Smooth muscle cell of the brain vasculature (primary cell): Measurements from ENCODE around the gene PSMC1.

Experiments used
- DNase-seq: peaks from one replicate; pipeline ENCODE4 v3.0.0-alpha.2; 2012; ENCODE audit warnings: low read depth, low spot score

The PSMC1 gene

DNA sequence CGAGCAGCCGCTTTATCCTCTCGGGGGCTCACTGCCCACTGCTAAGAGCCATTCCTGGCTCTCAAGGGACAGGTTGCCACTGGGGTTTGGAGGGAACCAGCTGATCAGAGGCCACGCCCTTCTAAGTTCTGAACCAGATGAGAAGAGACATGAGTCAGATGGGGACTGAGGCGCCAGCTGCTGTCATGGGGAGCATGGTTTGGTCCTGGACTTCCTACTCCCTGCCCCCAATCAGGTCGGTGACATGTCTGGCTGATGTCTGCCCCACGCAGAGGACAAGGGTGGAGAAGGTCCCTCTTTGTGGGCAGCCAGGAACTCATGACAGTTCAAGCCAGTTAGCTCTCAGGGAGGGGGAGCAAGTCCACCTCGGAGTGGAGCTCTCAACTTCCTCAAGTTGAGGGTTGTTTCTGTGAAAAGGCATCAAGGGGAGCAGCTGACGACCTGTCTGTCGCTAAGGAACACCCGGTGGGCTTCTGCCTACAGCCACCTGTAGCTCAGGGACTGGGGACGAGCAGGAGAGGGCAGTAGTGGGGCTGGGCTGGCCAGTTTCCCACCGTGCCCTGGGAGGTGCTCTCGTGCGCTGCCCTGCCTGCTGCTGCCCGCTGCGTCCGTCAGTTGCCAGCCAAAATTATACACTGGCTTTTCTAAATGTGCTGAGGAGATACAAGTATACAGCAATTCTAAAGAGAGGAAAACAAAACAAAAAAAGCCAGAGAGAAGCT, 20.5 kb downstream of the PSMC1 start:
- DNase-seq: no peak

- DNase-seq: no peak
These were observed 21.3 kb downstream of the PSMC1 start for GRCh38 chr14:90277581-90278198.

- no peak for DNase-seq
These were observed 22.1 kb downstream of the PSMC1 start for GRCh38 chr14:90278199-90279175.

DNA sequence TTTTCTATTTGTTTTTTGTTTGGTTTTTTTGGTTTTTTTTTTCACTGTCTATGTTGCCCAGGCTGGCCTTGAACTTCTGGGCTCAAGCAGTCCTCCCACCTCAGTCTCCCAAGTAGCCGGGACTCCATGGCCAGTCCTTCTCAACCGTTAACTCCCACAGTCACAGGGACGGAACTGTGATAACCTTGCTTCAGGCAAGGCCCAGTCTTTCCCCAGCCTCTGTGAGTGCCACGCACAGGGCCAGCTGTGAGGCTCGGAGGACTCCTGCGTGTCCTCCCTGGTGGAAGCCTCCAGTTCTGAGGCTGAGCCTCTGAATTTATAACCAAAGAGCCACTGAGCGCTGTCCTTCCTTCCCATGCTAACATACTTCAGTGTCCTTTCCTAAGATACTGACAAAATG, 23.7 kb downstream of the PSMC1 start:
- DNase-seq: no peak

GRCh38 chr14:90281261-90281660, 24.9 kb downstream of the PSMC1 start:
- no peak for DNase-seq

DNA sequence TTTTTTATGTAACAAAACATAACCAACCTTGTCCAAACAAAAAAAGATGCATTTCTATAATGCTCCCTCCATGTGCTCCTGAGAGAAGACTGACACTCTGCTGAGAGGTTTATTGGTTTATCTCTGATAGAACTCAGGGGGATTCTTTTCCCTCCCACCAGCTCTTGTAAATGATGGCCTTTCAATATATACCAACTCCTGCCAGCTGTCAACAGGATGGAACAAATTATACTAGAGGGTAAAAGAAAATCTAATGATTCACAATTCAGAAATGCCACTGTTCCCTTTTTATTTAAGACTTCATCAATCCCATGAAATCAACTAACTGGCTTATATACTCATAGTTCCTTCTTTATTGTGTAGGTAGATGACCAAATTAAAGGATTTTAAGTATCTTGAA, 25.4 kb downstream of the PSMC1 start:
- no peak for DNase-seq

- no peak for DNase-seq
These were observed 31.4 kb downstream of the PSMC1 start for GRCh38 chr14:90287791-90288190.

- no peak for DNase-seq
These were observed 32.5 kb downstream of the PSMC1 start for GRCh38 chr14:90288651-90289355.

GRCh38 chr14:90290337-90291011, 34.1 kb downstream of the PSMC1 start:
- no peak for DNase-seq

DNA sequence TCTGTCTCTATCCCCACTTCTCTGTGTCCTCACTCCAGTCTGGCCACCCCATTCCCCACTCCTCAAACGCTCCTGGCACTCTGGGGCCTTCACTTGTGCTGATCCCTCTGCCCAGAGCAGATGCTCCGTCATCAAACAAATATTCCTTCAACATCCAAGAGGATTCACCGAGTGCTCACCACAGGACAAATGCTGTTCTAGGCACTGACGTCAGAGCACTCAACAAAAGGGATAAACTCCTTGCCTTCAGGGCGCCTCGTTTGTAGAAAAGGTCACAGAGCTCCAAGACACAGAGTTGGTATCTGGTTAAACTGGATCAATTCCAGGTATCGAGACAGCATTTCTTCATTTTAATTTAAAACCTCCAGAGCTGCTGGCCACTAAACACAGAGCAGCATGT, 35.3 kb downstream of the PSMC1 start:
- DNase-seq: no peak

- DNase-seq: no peak
These were observed 37.7 kb downstream of the PSMC1 start for GRCh38 chr14:90293766-90294730.

DNA sequence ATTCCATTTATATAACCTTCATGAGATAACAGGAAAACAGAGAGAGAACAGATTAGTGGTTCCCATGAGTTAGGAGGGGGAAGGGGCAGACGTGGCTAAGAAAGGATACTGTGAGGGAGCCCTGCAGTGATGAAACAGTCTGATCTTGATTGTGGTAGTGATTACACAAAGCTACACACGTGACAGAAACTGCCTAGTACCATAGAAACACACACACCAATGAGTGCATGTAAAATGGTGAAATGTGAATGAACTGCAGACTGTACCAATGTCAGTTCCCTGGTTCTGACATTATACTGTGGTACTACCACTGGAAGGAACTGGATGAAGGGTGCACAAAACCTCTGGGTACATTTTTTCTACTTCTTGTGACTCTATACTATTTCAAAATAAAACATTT, 38.5 kb downstream of the PSMC1 start:
- no peak for DNase-seq

DNA sequence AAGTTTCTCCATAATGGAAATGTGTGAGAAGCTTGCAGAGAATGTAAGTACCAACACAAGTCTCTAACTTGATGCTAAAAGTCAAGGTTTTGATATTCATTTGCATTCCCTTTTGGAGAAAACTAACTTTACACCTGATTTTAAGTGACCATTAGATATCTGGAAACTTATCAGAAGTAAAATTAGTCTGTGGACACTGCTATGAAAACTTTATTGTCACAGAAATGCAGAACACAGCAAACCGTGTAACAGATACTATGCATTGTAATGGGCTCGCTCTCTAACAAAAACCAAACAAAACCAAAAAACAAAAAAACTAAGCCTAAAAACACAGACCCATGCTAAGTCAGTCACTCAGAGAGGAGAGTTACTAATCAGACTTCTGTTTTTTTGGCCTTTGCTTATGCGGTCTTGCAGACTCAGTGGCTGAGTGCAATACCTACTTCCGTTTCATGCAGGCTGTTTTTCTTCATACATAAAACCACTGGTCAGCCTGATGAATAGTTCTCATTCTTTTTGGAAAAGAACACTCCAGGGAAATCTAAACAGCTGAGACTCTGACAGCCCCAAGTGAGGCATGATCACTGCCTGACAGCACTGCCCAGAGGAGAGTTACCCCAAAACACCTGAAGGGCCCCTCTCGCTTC, 39.6 kb downstream of the PSMC1 start:
- DNase-seq: no peak

GRCh38 chr14:90296641-90297040, 40.3 kb downstream of the PSMC1 start:
- DNase-seq: no peak

DNA sequence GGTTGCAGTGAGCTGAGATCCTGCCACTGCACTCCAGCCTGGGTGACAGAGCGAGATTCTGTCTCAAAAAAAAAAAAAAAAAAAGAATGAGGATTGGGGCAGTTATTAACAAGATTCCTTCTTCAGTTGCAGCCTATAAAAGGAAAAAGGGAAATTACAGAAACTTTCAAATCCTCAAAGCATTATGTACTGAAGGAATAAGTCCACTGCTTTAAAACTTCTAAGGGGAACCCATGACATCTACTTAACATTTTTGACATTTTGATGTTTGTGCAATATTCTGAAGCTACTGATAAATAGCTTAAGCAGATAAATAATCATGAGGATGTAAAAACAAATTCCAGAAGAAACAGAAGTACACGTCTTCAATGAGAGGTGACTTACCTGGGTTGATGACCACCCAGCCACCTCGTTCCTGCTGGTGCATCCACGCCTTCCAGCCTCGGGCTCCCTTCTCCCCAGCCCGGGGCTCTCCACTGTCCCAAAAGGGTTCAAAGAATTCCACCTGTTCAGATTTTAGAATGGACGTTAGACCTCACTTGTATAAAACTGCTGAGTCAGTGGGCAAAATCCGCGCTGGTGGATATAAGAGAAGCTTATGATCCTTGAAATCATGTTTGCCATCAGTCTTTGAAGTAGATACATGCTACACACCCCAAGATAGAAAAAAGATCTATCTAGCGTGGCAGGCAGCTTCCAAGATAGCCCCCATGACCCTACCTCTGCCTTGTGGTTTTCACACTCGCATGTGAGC, 41.7 kb downstream of the PSMC1 start:
- no peak for DNase-seq

DNA sequence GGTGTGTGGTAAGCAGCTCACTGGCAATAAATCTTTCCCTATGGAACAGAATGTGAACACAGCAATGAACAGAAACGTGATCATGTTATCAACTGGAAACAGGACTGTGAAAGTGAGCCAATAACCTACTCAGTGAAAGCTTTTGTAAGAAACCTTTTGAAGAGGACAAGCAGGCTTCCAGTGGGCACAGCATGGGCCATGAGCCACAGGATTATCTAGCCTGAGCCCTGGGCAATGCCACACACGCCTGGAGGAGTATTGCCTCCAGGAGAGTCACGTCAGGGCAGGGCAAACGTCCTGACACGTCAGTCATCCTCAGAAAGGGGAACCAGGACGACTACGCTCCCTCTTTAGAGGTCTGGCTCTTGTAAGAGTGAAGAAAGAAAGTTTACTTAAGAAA, 43.1 kb downstream of the PSMC1 start:
- DNase-seq: no peak

GRCh38 chr14:90300611-90301047, 44.3 kb downstream of the PSMC1 start:
- DNase-seq: no peak

DNA sequence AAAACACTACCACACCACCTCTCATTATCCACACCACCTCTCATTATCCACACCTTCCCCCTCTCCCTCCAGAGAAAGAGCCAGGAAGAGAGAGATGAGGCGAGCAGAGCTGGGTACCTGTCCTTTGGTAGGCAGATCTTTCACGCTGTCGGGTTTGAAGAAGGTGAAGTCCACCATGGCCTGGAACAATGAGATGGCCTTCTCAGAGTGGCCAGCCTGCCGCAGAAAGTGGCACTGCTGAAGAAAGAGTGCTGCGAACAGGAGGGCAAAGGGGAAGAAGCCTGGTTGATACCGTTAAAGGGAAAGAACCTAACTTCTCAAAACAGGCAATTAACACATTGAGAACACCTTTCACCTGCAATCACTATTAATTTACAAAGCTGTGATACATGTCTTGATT, 44.8 kb downstream of the PSMC1 start:
- DNase-seq: no peak

DNA sequence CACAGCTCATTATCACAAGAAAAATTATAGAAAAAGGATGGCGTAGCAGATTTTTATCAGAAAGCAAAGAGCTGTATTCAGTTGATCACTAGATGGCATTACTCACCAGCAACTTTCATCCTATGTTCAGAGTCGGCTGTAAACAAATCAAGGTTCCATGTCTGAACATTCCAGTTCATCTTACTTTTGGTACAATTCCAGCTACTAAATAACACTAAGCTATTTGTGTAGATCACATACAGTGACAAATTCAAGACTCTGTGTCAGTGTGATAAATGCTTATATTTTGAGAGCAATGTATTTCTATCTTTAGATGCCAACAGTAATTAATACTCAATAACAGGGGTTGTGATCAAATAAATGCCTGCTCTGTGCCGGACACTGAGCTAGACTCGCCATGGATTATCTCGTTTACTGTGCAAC, 45.3 kb downstream of the PSMC1 start:
- peak; percentile 12 for DNase-seq
